HepG2 (cell line): ENCODE results near the gene IDH3G. TPM values are rescaled to one million over a fixed set of nuclear protein-coding genes. Genes with fewer than 3 reads are reported as not detected.

ENCODE experiments used
- ATAC-seq: fragments of 200-7000 bp; cut with Tn5 transposase; 3 replicates; pipeline ENCODE4 v1.9.1; 2020; ENCODE audit warnings: mild to moderate bottlenecking, moderate library complexity
- BruUV-seq: library from RNA; stranded (reverse); fragments of 400-500 nt; replicated peaks from 2 replicates; lab custom pipeline; 2021; lab: Mats Ljungman, UMichigan
- CTCF ChIA-PET: fragments of 300-600 bp; formaldehyde crosslinking; extraction: SDS; loops from one replicate; lab custom pipeline; 2021; ENCODE audit warnings: low total read pairs, inconsistent platforms, low intra/inter-chr PET ratio; lab: Yijun Ruan, JAX
- POLR2A ChIA-PET: fragments of 350-600 bp; sonication (Branson Sonifier 250); formaldehyde crosslinking; loops from one replicate; lab custom pipeline; 2020; ENCODE audit warnings: antibody characterized with exemption, inconsistent platforms; lab: Yijun Ruan, JAX
- DNase-seq: peaks from one replicate; pipeline ENCODE4 v3.0.0-alpha.2; 2015; ENCODE audit warnings: low spot score
- FAIRE-seq: peaks from 3 replicates; lab custom pipeline; 2011; peaks lifted over from hg19 to GRCh38; lab: Jason Lieb, UNC
- H2AFZ ChIP-seq: one replicate; pipeline ENCODE4 v1.6.1; 2011; ENCODE audit warnings: low read length, inconsistent platforms
- H3K27ac ChIP-seq: fragments of 300-600 bp; 3 replicates; pipeline ENCODE4 v1.8.0; 2011; ENCODE audit warnings: mixed run types, mild to moderate bottlenecking, mixed read lengths, low read length, inconsistent platforms; ENCODE audit not compliant: insufficient read depth; ENCODE audit errors: extremely low read length
- H3K27me3 ChIP-seq, 2 experiments: fragments of 200-600 bp in 1 of 2; 2 replicates in 1 of 2; 3 replicates in 1 of 2; pipeline versions ENCODE4 v1.6.0 to v1.8.0; 2011; ENCODE audit warnings: low read length in 2 of 2, mild to moderate bottlenecking in 2 of 2, moderate library complexity in 2 of 2, inconsistent platforms in 1 of 2; ENCODE audit not compliant: insufficient read depth in 2 of 2, control insufficient read depth in 1 of 2
- H3K36me3 ChIP-seq, 2 experiments: fragments of 200-600 bp in 1 of 2; replicated peaks in 1 of 2; 2 replicates in 1 of 2; 3 replicates in 1 of 2; pipeline versions ENCODE4 v1.5.1 to v1.8.0; 2011; ENCODE audit warnings: low read length in 2 of 2, inconsistent platforms in 1 of 2; ENCODE audit not compliant: insufficient read depth in 2 of 2, control insufficient read depth in 1 of 2
- H3K4me1 ChIP-seq: 2 replicates; pipeline ENCODE4 v1.5.1; 2012; ENCODE audit warnings: low read length, inconsistent platforms; ENCODE audit not compliant: insufficient read depth
- H3K4me2 ChIP-seq: 2 replicates; pipeline ENCODE4 v1.6.0; 2011; ENCODE audit warnings: low read depth, low read length, inconsistent platforms
- H3K4me3 ChIP-seq, 3 experiments: fragments of 200-600 bp in 1 of 3; sonication (generic), shearing (Covaris generic) in 1 of 3; replicated peaks in 1 of 3; 2 replicates each; pipeline ENCODE4 v1.5.1; 2011 to 2016; ENCODE audit warnings: low read length in 3 of 3, inconsistent platforms in 2 of 3, low read depth in 2 of 3, mild to moderate bottlenecking in 2 of 3, control low read depth in 1 of 3, mixed read lengths in 1 of 3; ENCODE audit not compliant: insufficient read depth in 1 of 3
- H3K79me2 ChIP-seq: one replicate; pipeline ENCODE4 v1.6.1; 2011; ENCODE audit warnings: low read length, inconsistent platforms; ENCODE audit not compliant: insufficient read depth
- H3K9ac ChIP-seq: 2 replicates; pipeline ENCODE4 v1.6.0; 2011; ENCODE audit warnings: mild to moderate bottlenecking, low read depth, low read length, inconsistent platforms; ENCODE audit not compliant: insufficient read depth
- H3K9me3 ChIP-seq: 2 replicates; pipeline ENCODE4 v1.5.1; 2012; ENCODE audit warnings: mild to moderate bottlenecking, low read length
- H4K20me1 ChIP-seq: 2 replicates; pipeline ENCODE4 v1.6.0; 2011; ENCODE audit warnings: inconsistent platforms, mild to moderate bottlenecking, low read length, moderate library complexity; ENCODE audit not compliant: insufficient read depth
- EZH2 ChIP-seq: conservative IDR thresholded peaks from 2 replicates; pipeline ENCODE4 v1.6.1; 2012; ENCODE audit warnings: mild to moderate bottlenecking, low read depth, low read length, moderate library complexity
- SYNCRIP ChIP-seq: fragments of 200-400 bp; formaldehyde crosslinking; IDR thresholded peaks from 2 replicates; pipeline ENCODE4 v1.6.1; 2018; ENCODE audit warnings: mild to moderate bottlenecking, low read depth, low read length; ENCODE audit not compliant: insufficient read depth
- TMF1 ChIP-seq: sonication (generic); formaldehyde crosslinking; IDR thresholded peaks from 2 replicates; pipeline ENCODE4 v1.8.1; 2022; ENCODE audit warnings: low read depth, missing genetic modification reagents
- WGBS: methylation state at CpG from one replicate; pipeline ENCODE4 v1.1.6; 2017; ENCODE audit warnings: low lambda C conversion rate; 5-methylcytosine and 5-hydroxymethylcytosine counted together
- in situ Hi-C: cut with HindIII; loops from 2 replicates; pipeline ENCODE4 v1.10.0; 2017; ENCODE audit warnings: low pct_unique_long_range_greater_than_20kb; ENCODE audit not compliant: extremely low pct_ligation_motif_present
- intact Hi-C: fragments of 100-400 bp; cut with micrococcal nuclease; formaldehyde crosslinking; loops from one replicate; pipeline ENCODE4 v1.10.0; 2022; ENCODE audit not compliant: unreplicated experiment
- polyA plus RNA-seq, 8 experiments: library from polyadenylated mRNA; depleted of rRNA in 3 of 8; stranded (reverse) in 7 of 8; unstranded in 1 of 8; fragments of >200 nt; fragmentation: Illumina TruSeq in 4 of 8; extraction: Trizol in 4 of 8; gene quantifications; 2 replicates each; pipeline versions ENCODE4 v1.2.1 to v1.2.3, GENCODE V29; 2011 to 2016; ENCODE audit warnings: low read depth in 4 of 8, missing spikeins in 1 of 8, mixed read lengths in 1 of 8; ENCODE audit not compliant: insufficient read depth in 1 of 8
- total RNA-seq, 5 experiments: library from RNA; depleted of rRNA; stranded (reverse); fragments of >200 nt; fragmentation: Illumina TruSeq; extraction: Trizol; gene quantifications; 2 replicates each; pipeline ENCODE4 v1.2.3, GENCODE V29; 2016; ENCODE audit warnings: low read depth in 1 of 5

IDH3G gene
- total and polyA plus RNA-seq, 2 of the 13 experiments (the other 11 are each of a cell fraction or from before 2014, with no cell fraction given), result 18.7 to 35.5 TPM

DNA sequence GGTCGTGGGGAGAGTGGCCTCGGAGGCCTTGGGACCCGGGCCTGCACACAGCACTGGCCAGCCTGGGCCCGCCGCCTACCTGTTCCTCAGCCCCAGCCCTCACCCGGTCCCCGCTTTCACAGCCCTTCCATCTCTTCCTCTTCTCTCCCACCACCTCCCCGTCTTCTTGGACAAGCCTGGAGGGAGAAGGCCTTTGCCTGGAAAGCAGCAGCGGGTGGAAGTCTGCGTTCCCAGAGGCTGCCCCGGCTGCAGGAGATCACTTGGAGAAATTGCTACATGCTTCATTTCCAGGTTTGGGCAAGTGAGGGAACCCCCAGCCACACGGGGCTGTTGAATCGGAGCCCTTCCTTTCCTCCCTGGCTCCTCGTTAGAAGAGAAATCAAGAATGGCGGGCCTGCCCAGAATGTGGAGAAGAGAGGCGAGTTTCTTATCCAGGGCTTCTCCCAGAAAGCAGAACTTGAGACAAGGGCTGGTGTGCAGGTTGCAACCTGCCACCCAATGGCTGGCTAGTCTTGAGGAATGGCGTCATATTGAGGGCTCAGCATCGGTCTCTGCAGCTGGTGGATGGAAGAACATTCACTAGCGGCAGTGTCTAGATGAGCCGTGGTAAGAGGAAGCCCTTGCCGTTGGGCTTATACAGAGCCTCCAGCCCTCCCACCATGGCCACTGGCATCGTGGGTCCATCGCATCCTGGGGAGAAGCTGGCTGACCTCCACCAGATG, 37.4 kb upstream of the IDH3G start:
- whole genome bisulfite sequencing, result 51% methylated on average over 8 of the region's 23 CpGs
- in situ Hi-C loops, result no loop called here
- POLR2A ChIA-PET, result no interaction called here
- BruUV-seq, result no TSS peak
- no peak overlapping the region for H3K27ac ChIP-seq
- H3K4me3 ChIP-seq, result no peak overlapping the region
- no peak overlapping the region for H2AFZ ChIP-seq
- CTCF ChIA-PET, result no interaction called here
- no peaks in the 10 kb centered on the region for H3K4me1 ChIP-seq
- no peak overlapping the region for H3K4me2 ChIP-seq
- intact Hi-C loops, result no loop called here
- DNase-seq (no peak), FAIRE-seq (no peak), ATAC-seq (no peak)
- TF ChIP-seq TMF1 (CRISPR knock-in tag), result no peak
- TF ChIP-seq EZH2, result 0 out of 2 replicates have a peak, but pooled peaks have one; percentile 65
- H3K27me3 ChIP-seq, result peaks cover 4 to 26% of the 10 kb centered on the region in 2 experiments; a peak in 3 of 5 replicates
- H3K9ac ChIP-seq, result no peak overlapping the region
- H3K36me3 ChIP-seq, result no peaks in the 10 kb centered on the region
- H4K20me1 ChIP-seq, result no peaks in the 10 kb centered on the region
- no peaks in the 10 kb centered on the region for H3K79me2 ChIP-seq
- no peaks in the 10 kb centered on the region for H3K9me3 ChIP-seq

DNA sequence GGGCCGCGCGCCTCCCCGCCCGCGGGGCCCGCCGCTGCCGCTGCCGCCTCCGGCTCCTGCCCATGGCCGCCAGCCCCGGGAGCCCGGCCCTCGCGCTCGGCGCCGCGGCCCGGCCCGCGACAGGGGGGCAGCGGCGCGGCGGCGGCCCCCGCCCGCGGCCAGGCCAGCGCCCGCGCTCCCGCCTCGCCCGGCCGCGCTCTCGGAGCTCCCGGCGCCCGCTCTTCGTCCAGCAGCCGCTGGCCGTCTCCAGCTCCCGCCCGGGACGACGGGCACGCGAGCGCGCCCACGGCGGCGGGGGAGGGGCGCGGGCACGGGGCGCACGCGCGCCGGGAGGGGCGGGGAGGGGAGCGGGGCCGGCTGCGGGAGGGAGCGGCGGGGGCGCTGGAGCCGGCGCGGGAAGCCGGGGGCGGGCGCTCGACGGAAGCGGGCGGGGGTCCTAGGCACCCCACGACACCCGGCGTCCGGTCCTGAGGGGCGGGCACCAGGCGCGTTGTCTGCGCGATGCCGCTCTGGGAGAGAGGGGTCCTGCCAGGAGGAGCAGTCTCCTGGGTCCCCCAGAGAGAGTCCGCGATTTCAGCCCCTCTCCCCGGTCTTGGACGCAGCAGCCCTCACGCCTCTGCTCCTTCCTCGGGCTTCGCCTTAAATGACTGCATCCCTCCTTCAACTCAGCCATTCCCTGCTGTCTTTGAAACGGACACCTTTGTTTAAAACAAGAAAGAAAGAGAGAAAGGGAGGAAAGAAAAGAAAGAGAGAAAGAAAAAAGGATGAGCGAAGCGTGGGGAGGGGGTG, 36.7 kb upstream of the IDH3G start:
- H3K79me2 ChIP-seq, result no peaks in the 10 kb centered on the region
- H2AFZ ChIP-seq, result no peak overlapping the region
- FAIRE-seq (no peak), ATAC-seq (no peak), DNase-seq (no peak)
- in situ Hi-C loops (no loop called here), intact Hi-C loops (no loop called here)
- no peak overlapping the region for H3K4me2 ChIP-seq
- H3K9ac ChIP-seq, result no peak overlapping the region
- 38% methylated on average over 8 of the region's 102 CpGs for WGBS
- no TSS peak for BruUV-seq
- CTCF ChIA-PET, result no interaction called here
- no peaks in the 10 kb centered on the region for H3K36me3 ChIP-seq
- H3K9me3 ChIP-seq, result no peaks in the 10 kb centered on the region
- H3K27me3 ChIP-seq, result peaks cover 4 to 27% of the 10 kb centered on the region in 2 experiments; a peak in 3 of 5 replicates
- no peak overlapping the region for H3K4me3 ChIP-seq
- TF ChIP-seq EZH2 (0 out of 2 replicates have a peak, but pooled peaks have one; percentile 59), SYNCRIP (no peak)
- no peaks in the 10 kb centered on the region for H3K4me1 ChIP-seq
- no peaks in the 10 kb centered on the region for H4K20me1 ChIP-seq
- POLR2A ChIA-PET, result no interaction called here
- no peak overlapping the region for H3K27ac ChIP-seq
